Osteoblast (primary cell): ENCODE measurements around the gene GPATCH1. TPM values are rescaled to one million over a fixed set of nuclear protein-coding genes. Genes with fewer than 3 reads are reported as not detected.

Source experiments
- DNase-seq: peaks from one replicate; pipeline ENCODE4 v3.0.0; 2011; ENCODE audit warnings: low spot score, mixed read lengths; ENCODE audit not compliant: insufficient read length; ENCODE audit errors: missing footprints
- H2AFZ ChIP-seq: 2 replicates; pipeline ENCODE4 v1.6.0; 2011; ENCODE audit warnings: mild to moderate bottlenecking, low read length
- H3K27ac ChIP-seq: 2 replicates; pipeline ENCODE4 v1.5.1; 2011; ENCODE audit warnings: mild to moderate bottlenecking, low read depth, low read length, moderate library complexity
- H3K27me3 ChIP-seq: 2 replicates; pipeline ENCODE4 v1.6.0; 2012; ENCODE audit warnings: mild to moderate bottlenecking, control low read depth, inconsistent platforms, low read length, moderate library complexity; ENCODE audit not compliant: insufficient read depth
- H3K36me3 ChIP-seq: 2 replicates; pipeline ENCODE4 v1.5.1; 2011; ENCODE audit warnings: mild to moderate bottlenecking, low read length, control low read depth, moderate library complexity; ENCODE audit not compliant: insufficient read depth
- H3K4me1 ChIP-seq: 2 replicates; pipeline ENCODE4 v1.5.1; 2011; ENCODE audit warnings: mild to moderate bottlenecking, low read length, control low read depth, moderate library complexity; ENCODE audit not compliant: insufficient read depth
- H3K4me2 ChIP-seq: 2 replicates; pipeline ENCODE4 v1.6.0; 2011; ENCODE audit warnings: mild to moderate bottlenecking, low read length; ENCODE audit not compliant: insufficient read depth
- H3K4me3 ChIP-seq: fragments of 200-600 bp; sonication (generic); 3 replicates; pipeline ENCODE4 v1.5.1; 2012; ENCODE audit warnings: mild to moderate bottlenecking, low read length, inconsistent platforms; ENCODE audit not compliant: insufficient read depth
- H3K79me2 ChIP-seq: 2 replicates; pipeline ENCODE4 v1.6.0; 2012; ENCODE audit warnings: mild to moderate bottlenecking, low read length, control low read depth, inconsistent platforms; ENCODE audit not compliant: insufficient read depth
- H3K9me3 ChIP-seq: 2 replicates; pipeline ENCODE4 v1.5.1; 2011; ENCODE audit warnings: low read depth, low read length, control low read depth
- H4K20me1 ChIP-seq: 2 replicates; pipeline ENCODE4 v1.6.0; 2012; ENCODE audit warnings: mild to moderate bottlenecking, low read length, control low read depth; ENCODE audit not compliant: insufficient read depth
- total RNA-seq: library from RNA; depleted of rRNA; stranded (reverse); fragments of >200 nt; gene quantifications from 2 replicates; pipeline ENCODE4 v1.2.3, GENCODE V29; 2012
- TF ChIP-seq, protein P1 (sequence below): IDR thresholded peaks from 2 replicates; pipeline ENCODE4 v1.5.1; 2011; ENCODE audit warnings: mild to moderate bottlenecking, low read depth, low read length, moderate library complexity; ENCODE audit errors: extremely low read depth

The GPATCH1 gene
- total RNA-seq, 1 donor = 6.2 TPM

DNA sequence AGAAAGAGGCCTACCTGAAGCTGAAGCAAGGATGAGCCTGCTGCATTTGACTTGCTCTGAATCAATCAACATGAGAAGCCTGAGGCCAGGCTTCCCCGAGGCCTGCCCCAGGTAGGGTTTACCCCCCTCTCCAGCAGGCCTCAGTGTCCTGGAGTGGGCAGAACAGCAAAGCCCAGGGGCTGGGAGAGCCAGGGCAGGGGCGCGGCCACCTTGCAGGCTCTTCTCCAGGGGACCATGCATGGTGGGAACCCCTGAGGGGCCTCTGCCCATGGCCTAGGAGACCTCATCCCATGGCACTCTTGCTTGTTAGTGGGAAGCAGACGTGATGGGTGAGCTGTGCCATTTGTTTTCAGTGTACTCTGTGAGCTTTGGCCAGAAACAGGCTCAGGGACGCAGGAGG is 93.2 kb downstream of the GPATCH1 start:
- H3K27me3 ChIP-seq = no peaks in the 10 kb centered on the region
- no peak overlapping the region for H3K27ac ChIP-seq
- no peak overlapping the region for H3K4me3 ChIP-seq
- H3K9me3 ChIP-seq = no peaks in the 10 kb centered on the region
- TF ChIP-seq, protein P1, sequence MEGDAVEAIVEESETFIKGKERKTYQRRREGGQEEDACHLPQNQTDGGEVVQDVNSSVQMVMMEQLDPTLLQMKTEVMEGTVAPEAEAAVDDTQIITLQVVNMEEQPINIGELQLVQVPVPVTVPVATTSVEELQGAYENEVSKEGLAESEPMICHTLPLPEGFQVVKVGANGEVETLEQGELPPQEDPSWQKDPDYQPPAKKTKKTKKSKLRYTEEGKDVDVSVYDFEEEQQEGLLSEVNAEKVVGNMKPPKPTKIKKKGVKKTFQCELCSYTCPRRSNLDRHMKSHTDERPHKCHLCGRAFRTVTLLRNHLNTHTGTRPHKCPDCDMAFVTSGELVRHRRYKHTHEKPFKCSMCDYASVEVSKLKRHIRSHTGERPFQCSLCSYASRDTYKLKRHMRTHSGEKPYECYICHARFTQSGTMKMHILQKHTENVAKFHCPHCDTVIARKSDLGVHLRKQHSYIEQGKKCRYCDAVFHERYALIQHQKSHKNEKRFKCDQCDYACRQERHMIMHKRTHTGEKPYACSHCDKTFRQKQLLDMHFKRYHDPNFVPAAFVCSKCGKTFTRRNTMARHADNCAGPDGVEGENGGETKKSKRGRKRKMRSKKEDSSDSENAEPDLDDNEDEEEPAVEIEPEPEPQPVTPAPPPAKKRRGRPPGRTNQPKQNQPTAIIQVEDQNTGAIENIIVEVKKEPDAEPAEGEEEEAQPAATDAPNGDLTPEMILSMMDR = no peak
- H2AFZ ChIP-seq = no peak overlapping the region
- H3K4me2 ChIP-seq = no peak overlapping the region
- no peaks in the 10 kb centered on the region for H4K20me1 ChIP-seq
- peaks cover 12% of the 10 kb centered on the region for H3K79me2 ChIP-seq
- peaks cover 25% of the 10 kb centered on the region for H3K4me1 ChIP-seq
- H3K36me3 ChIP-seq = no peaks in the 10 kb centered on the region
- DNase-seq = no peak

DNA sequence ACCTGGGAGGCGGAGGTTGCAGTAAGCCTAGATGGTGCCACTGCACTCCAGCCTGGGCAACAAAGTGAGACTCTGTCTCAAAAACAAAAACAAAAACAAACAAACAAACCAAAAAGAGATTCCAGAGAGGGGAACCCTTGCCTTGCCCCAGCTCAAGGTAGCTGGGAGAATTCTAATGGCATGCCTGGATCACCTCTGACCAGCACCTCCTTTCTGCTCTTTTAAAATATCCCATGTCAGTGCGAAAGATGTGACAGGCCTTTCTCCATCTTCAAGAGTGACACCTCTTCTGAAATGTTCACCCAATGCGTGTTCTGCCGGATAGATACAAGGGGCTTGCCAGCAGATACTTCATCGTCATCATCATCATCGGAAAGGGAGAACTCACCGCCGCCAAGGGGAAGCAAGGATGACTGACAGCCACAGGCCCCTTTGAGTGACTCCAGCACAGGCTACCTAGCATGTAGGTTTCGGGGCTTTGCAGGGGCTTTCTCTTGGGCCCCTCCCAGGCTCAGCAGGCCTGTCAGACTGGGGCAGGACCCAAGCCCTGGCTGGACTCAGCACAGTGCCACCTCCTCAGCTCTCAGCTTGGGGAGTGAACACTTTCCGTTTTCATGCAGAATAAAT is 94.3 kb downstream of the GPATCH1 start:
- H3K27me3 ChIP-seq = no peaks in the 10 kb centered on the region
- H4K20me1 ChIP-seq = no peaks in the 10 kb centered on the region
- H3K9me3 ChIP-seq = no peaks in the 10 kb centered on the region
- peak overlapping the region; percentile 93 for H3K4me2 ChIP-seq
- TF ChIP-seq, protein P1 = no peak
- peaks cover 25% of the 10 kb centered on the region for H3K4me1 ChIP-seq
- H3K79me2 ChIP-seq = peaks cover 12% of the 10 kb centered on the region
- no peak overlapping the region for H2AFZ ChIP-seq
- peak overlapping the region; percentile 89 for H3K4me3 ChIP-seq
- H3K27ac ChIP-seq = no peak overlapping the region
- DNase-seq = no peak
- no peaks in the 10 kb centered on the region for H3K36me3 ChIP-seq

DNA sequence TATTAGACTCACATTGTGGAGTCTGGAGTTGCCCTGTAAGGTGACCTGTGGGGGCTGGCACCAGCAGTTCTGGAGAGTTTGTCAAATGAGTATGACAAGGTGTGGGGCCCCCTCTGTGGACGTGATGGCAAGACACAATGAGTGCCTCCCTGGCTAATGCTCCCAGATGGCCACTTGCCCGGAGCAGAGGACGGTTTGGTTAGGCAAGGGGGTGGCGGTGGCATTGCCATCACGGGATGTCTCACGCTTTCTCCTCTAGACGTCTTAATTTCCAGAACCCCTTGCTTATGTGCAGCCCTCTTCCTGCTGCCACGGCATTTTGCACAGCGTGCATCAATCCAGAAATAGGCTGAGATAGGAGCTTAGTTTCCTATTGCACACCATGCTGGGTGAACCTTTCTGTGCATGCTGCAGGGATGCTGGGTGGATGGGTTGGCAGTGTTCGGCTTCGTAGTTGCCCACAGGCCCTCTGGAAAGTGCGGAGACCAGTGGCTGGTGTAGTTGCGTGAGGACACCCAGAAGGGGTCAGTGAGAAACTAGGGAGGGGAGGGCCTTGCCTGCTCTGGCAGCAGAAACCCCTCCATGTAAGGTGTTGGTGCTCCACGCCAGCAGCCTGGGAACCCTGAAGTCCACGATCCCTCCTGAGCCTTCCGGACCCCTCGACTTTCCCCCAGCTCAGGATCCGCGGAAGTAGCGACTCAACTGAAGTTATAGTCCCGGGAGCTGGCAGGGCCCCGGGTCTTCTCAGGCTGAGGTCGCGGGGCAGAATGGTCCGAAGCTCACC is 95.1 kb downstream of the GPATCH1 start:
- Histone ChIP-seq H3K27ac (peak overlapping the region; percentile 85), H3K9me3 (no peaks in the 10 kb centered on the region), H4K20me1 (no peaks in the 10 kb centered on the region), H3K79me2 (peaks cover 12% of the 10 kb centered on the region), H3K27me3 (no peaks in the 10 kb centered on the region), H3K36me3 (no peaks in the 10 kb centered on the region), H3K4me2 (peak overlapping the region; percentile 93), H2AFZ (peak overlapping the region; percentile 95), H3K4me1 (peaks cover 25% of the 10 kb centered on the region), H3K4me3 (peak overlapping the region; percentile 89)
- TF ChIP-seq, protein P1 = no peak
- DNase-seq = peak; percentile 89

DNA sequence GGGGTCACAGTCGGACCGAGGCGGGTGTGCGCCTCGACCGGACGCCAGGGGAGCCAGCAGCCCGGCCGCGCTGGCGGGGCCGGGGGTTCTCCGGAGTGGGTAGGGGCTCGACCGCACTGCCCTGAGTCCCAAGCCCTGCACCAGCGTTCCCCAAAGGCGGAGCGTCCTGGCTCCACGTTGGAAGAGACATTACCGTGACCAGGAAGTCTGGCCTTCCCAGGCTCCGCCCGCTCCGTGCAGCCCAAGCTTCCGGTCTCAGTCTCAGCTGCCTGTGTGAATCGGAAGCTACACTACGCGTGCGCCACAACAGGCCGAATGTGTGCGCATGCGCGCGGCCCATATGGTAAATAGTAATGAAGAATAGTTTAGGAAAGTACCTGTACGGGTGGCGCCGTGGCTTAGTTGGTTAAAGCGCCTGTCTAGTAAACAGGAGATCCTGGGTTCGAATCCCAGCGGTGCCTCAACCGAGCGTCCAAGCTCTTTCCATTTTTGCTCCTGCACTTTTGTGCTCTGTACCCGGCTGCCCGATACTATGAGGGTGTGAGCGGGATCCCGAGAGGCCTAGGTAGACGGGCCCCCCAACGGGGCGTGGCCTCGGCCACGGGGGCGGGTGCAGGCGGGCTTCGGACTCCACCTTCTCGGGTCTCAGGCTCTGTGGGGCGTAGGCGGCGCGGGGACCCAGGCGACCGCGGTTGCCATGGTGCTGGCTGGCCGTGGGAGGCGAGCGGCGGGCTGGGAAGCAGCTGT is 95.9 kb downstream of the GPATCH1 start:
- Histone ChIP-seq H3K36me3 (no peaks in the 10 kb centered on the region), H3K27me3 (no peaks in the 10 kb centered on the region), H4K20me1 (no peaks in the 10 kb centered on the region), H3K79me2 (peaks cover 12% of the 10 kb centered on the region), H3K4me3 (peak overlapping the region; percentile 89), H3K9me3 (no peaks in the 10 kb centered on the region), H3K4me2 (peak overlapping the region; percentile 93), H2AFZ (peak overlapping the region; percentile 95), H3K27ac (peak overlapping the region; percentile 85), H3K4me1 (peaks cover 22% of the 10 kb centered on the region)
- DNase-seq = peak; percentile 99
- TF ChIP-seq, protein P1 = no peak
